NCI-H82 treated with DMSO at 0.1 percent for 48 hours (cell line): ENCODE results near the gene SFXN5.
A peak's percentile ranks its signal among the peaks of the same experiment; 100 is the strongest.
"Not testable (repeated sequence)": the region's sequence is repeated elsewhere in the genome, so short reads cannot be mapped to it uniquely, and the experiment has no call there.

Experiments
- DNase-seq: peaks from one replicate; lab custom pipeline; 2025; ENCODE audit not compliant: unreplicated experiment; lab: John Stamatoyannopoulos, UW

Gene SFXN5

DNA sequence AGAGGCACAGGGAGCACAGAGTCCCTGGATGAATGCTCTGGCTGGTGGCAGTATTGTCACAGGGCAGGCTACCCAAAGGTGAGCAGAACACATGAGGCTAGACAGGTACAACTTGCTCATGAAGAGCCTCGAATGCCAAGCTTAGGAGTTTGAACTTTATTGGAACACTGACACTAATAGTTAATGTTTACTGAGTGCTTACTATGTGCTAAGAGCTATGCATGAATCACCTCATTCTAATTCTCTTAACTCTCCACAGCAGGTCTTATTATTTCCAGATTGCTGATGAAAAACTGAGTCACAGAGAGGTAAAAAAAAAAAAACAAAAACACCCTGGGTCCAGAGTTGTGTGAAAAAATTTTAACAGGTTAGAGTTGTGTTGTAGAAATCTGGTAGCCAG is 160.3 kb downstream of the SFXN5 start:
- no peak for DNase-seq

GRCh38 chr2:72908741-72909140 is 162.8 kb downstream of the SFXN5 start:
- DNase-seq, result no peak

- not testable (repeated sequence) for DNase-seq
Observed at GRCh38 chr2:72907369-72907768, 164.1 kb downstream of the SFXN5 start.

DNA sequence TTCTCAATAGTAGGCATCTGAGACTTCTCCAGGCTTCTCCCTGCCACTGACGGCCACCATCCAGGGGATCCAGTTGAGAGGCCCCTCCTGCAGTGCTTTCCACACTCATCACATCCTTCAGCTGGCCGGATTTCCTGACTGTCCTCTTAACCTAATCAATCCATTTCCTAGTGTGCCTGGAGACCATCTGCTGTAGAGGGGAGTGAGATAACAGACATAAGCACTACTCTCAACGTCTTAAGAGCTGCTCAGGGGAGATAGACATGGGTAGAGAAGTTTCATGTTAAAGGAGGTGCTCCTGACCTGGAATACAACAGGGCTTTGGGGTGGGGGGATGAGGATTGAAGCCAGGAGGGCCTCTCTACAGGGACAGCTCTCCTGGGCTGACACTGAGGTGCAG is 170.1 kb downstream of the SFXN5 start:
- DNase-seq, result peak; percentile 49

GRCh38 chr2:72900191-72900825 is 171.2 kb downstream of the SFXN5 start:
- DNase-seq, result no peak

DNA sequence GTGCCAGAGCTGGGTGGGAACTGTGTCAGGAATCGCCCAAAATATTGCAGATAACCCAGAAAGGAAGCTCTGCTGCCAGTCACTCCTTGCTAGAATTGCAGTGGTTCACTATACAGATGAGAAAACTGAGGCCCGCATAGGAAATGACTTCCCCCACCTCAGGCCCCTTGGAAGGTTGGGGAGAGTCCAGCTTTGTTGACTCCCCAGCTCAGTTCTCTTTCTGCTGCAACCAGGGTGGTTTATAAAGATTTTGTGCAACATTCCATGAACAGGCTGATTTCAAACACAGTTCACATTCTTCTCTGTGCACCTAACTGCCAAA is 173.0 kb downstream of the SFXN5 start:
- no peak for DNase-seq

DNA sequence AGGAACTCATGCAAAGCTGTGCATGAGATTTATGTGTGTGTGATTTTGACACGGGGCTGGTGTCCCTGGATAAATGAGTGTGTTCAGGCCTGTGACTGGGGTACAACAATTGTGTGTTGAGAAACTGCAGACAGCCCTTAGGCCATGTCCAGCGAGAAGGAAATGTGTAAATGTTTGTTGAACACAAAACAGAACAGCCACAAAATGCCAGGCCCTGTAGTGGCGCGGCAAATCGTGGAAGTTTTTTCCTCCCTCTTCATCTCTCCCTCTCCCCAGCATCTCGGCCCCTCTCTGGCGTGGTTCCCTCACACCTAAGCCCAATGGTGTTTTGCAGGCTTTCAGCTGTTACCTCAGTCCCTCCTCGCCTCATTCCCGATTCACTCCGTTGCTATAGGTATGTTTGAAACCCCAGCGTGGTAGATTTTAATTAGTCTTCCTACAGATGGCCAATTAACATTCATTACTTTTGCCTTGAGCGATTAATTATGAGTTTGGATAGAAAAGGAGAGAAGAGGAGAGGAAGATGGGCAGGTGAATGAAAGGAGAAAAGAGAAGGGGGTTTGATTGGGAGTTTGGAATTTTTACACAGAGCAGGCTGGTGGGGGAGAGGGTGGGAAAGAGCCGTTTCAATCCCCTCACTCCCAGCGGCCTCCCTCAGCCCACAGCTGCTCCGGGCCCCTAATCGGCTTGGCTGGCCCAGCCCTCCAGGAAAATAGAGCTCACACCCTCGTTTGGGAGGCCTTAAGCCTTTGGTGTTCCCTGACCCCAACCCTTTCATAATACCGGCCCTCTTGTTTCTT is 173.5 kb downstream of the SFXN5 start:
- DNase-seq, result peak; percentile 76

- no peak for DNase-seq
Observed at GRCh38 chr2:72896446-72896845, 175.1 kb downstream of the SFXN5 start.

DNA sequence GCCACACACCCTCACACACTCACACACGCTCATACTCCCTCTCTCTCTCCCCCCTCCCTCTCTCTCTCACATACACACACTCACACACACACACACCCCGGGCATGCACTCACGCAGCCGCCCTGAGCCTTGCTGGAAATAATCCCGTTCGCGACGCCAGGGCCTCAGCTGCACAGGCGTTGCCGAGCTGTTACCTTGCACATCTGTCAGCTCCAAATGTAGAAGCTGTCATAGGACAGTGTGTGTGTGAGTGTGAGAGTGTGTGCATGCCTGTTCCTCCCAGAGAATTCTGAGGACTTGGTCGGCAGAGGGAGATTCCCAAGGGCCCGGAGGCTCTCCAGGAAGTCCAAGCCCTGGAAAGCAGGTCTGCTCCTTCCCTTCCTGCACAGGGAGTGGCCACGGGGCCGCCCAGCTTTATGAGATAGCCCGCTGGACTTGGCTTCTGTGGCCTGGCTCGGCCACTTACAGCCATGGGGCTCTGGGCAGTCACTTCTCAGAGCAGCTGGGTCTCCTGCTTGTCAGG is 175.7 kb downstream of the SFXN5 start:
- peak; percentile 48 for DNase-seq

DNA sequence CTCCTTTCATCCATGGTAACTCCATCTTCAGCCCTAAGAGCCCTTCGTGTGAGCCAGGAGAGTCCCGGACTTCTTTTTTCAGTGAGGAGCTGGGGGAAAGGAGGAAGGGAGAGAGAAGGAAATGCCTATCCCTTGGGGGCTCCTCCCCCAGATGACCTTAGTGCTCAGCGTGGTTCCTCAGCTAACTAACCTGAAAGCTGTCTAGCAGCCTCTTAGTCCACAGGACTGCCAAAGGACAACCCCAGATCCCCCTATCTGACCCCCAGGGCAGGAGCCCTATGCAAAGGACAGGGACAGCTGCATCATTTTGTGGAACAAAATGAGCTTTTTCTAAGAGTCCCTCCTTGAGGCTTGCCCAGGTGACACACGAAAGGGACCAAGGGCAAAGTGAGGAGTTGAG is 176.4 kb downstream of the SFXN5 start:
- DNase-seq, result no peak

DNA sequence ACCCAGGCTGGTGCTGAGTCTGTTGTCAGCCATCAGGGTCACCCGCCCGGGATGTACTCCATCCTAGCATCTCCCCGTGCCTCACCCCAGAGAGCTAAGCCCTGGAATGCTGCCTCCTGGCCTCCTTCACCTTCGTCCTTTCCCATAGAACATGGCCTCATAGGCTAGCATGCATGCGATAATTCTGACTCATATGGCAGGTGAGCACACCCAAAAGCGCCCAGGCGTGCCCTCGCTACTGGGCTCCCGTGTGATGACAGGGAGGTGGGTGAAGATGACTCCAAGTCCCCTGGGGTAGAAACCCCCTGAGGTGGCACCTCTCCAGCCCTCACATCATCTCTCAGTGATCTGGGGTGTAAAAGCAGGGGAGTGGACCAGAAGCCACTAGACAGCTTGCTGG is 177.0 kb downstream of the SFXN5 start:
- no peak for DNase-seq

DNA sequence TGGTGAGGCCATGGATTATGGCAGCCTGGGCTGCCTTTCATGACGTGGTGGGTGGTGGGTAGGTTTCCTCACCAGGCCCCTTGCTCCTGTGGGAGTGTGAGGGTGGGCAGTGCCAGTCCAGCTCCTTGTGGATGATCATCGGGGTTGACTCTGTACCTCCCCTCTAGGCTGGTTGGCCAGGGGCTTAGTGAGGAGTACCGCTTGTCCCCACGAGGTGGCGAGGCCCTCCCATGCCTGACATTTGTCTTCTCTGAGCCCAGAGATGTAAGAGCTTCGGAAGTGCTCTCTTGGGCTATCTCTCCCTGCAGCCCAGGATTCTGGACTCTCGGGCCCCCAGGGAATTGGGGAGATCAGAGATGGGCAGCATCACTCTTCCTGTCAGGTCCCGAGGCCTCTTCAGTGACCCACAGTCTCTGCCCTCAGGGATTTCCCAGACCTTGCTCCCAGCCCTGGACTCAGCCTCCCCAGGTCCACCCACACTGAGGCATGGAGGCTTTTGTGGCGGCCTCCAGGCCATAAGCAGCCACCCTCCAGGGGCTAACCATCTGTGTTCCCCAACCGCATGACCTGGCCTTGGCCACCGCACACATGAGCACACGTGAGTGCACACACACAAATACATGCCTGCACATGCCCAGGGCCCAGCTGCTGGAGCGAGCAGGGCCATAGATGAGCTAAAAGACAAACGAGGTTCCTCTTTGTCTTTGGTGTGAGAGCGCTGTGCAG is 177.8 kb downstream of the SFXN5 start:
- DNase-seq, result peak; percentile 56

- DNase-seq, result no peak
Observed at GRCh38 chr2:72892506-72893173, 178.9 kb downstream of the SFXN5 start.
